Neuronal stem cell (in vitro differentiated cells): ENCODE results near the gene MED13L.

ENCODE experiments used
- DNase-seq: peaks from one replicate; pipeline ENCODE4 v3.0.0-alpha.2; 2013; ENCODE audit warnings: low spot score
- H2AFZ ChIP-seq: one replicate; pipeline ENCODE4 v1.6.1; 2013; ENCODE audit warnings: mild to moderate bottlenecking, low read length, inconsistent platforms
- H2AK5ac ChIP-seq: 2 replicates; pipeline ENCODE4 v1.6.1; 2013; ENCODE audit warnings: low read depth, mild to moderate bottlenecking, inconsistent platforms, low read length, moderate library complexity, mixed read lengths
- H2BK120ac ChIP-seq: 2 replicates; pipeline ENCODE4 v1.6.1; 2013; ENCODE audit warnings: low read depth, mild to moderate bottlenecking, inconsistent platforms, low read length, moderate library complexity, mixed read lengths
- H2BK12ac ChIP-seq: one replicate; pipeline ENCODE4 v1.6.1; 2013; ENCODE audit warnings: low read length, inconsistent platforms
- H2BK15ac ChIP-seq: 2 replicates; pipeline ENCODE4 v1.6.1; 2013; ENCODE audit warnings: mild to moderate bottlenecking, low read length, inconsistent platforms, mixed read lengths
- H2BK5ac ChIP-seq: one replicate; pipeline ENCODE4 v1.6.1; 2013; ENCODE audit warnings: inconsistent platforms, mild to moderate bottlenecking, low read length, moderate library complexity
- H3K14ac ChIP-seq: one replicate; pipeline ENCODE4 v1.6.1; 2013; ENCODE audit warnings: low read length, inconsistent platforms
- H3K18ac ChIP-seq: 2 replicates; pipeline ENCODE4 v1.6.1; 2013; ENCODE audit warnings: low read length, inconsistent platforms
- H3K23ac ChIP-seq: 2 replicates; pipeline ENCODE4 v1.6.1; 2013; ENCODE audit warnings: low read depth, mild to moderate bottlenecking, mixed read lengths, low read length, inconsistent platforms; ENCODE audit not compliant: poor library complexity
- H3K27ac ChIP-seq: replicated peaks from 3 replicates; pipeline ENCODE4 v1.5.1; 2013; ENCODE audit warnings: low read length, inconsistent platforms
- H3K27me3 ChIP-seq, 3 experiments: 2 replicates each; pipeline ENCODE4 v1.6.1; 2013; ENCODE audit warnings: low read length in 3 of 3, mild to moderate bottlenecking in 2 of 3, inconsistent platforms in 1 of 3, low read depth in 1 of 3, mixed read lengths in 1 of 3, moderate library complexity in 1 of 3; ENCODE audit not compliant: control insufficient read depth in 3 of 3, insufficient read depth in 3 of 3
- H3K36me3 ChIP-seq, 2 donors: replicated peaks in 1 of 2; 2 replicates each; pipeline ENCODE4 v1.6.1; 2013; ENCODE audit warnings: low read length in 2 of 2; ENCODE audit not compliant: control insufficient read depth in 2 of 2, insufficient read depth in 2 of 2
- H3K4ac ChIP-seq: 2 replicates; pipeline ENCODE4 v1.6.1; 2013; ENCODE audit warnings: inconsistent platforms, mild to moderate bottlenecking, low read length, moderate library complexity
- H3K4me1 ChIP-seq, 2 donors: 1 replicate in 1 of 2; 2 replicates in 1 of 2; pipeline ENCODE4 v1.6.1; 2013; ENCODE audit warnings: low read length in 2 of 2, low read depth in 1 of 2; ENCODE audit not compliant: control insufficient read depth in 2 of 2, insufficient read depth in 1 of 2
- H3K4me2 ChIP-seq: one replicate; pipeline ENCODE4 v1.6.1; 2013; ENCODE audit warnings: mild to moderate bottlenecking, low read length, inconsistent platforms; ENCODE audit not compliant: insufficient read depth, poor library complexity, severe bottlenecking
- H3K4me3 ChIP-seq, 2 donors: 2 replicates each; pipeline ENCODE4 v1.5.1; 2013; ENCODE audit warnings: low read length in 2 of 2, mild to moderate bottlenecking in 2 of 2, inconsistent platforms in 1 of 2, moderate library complexity in 1 of 2
- H3K79me1 ChIP-seq: one replicate; pipeline ENCODE4 v1.6.1; 2013; ENCODE audit warnings: low read depth, mild to moderate bottlenecking, inconsistent platforms, low read length, moderate library complexity
- H3K9ac ChIP-seq: one replicate; pipeline ENCODE4 v1.6.1; 2013; ENCODE audit warnings: mild to moderate bottlenecking, low read depth, low read length, inconsistent platforms; ENCODE audit not compliant: poor library complexity
- H3K9me3 ChIP-seq, 2 donors: replicated peaks in 1 of 2; 2 replicates each; pipeline versions ENCODE3 to v1.6.1; 2013; ENCODE audit warnings: low read length in 2 of 2, mild to moderate bottlenecking in 2 of 2, inconsistent platforms in 1 of 2, low read depth in 1 of 2, mixed read lengths in 1 of 2, moderate library complexity in 1 of 2; ENCODE audit not compliant: control insufficient read depth in 2 of 2, insufficient read depth in 1 of 2
- H4K8ac ChIP-seq: one replicate; pipeline ENCODE4 v1.6.1; 2013; ENCODE audit warnings: low read depth, mild to moderate bottlenecking, inconsistent platforms, low read length, moderate library complexity
- H4K91ac ChIP-seq: one replicate; pipeline ENCODE4 v1.6.1; 2013; ENCODE audit warnings: low read length, low read depth, mild to moderate bottlenecking, inconsistent platforms; ENCODE audit not compliant: poor library complexity
- WGBS, 2 donors: extraction: QIAGEN DNeasy Blood & Tissue Kit; methylation state at CpG; one replicate each; pipeline ENCODE4 v1.1.7; 2013; ENCODE audit warnings: missing lambda C conversion rate in 2 of 2, mixed read lengths in 1 of 2; ENCODE audit not compliant: insufficient read length in 2 of 2, insufficient replicate concordance in 1 of 2; ENCODE audit errors: extremely low coverage in 2 of 2; 5-methylcytosine and 5-hydroxymethylcytosine counted together

MED13L gene

GRCh38 chr12:116104167-116104767 lies 173.2 kb downstream of the MED13L start:
- H4K8ac ChIP-seq: no peak overlapping the region
- H3K9me3 ChIP-seq: peaks cover 0 to 8% of the 10 kb centered on the region in 2 donors
- H3K4me1 ChIP-seq: peaks cover 2 to 4% of the 10 kb centered on the region in 2 donors
- H3K27me3 ChIP-seq: no peaks in the 10 kb centered on the region
- H3K4me3 ChIP-seq: no peak overlapping the region
- H2BK12ac ChIP-seq: no peak overlapping the region
- peaks cover 2 to 4% of the 10 kb centered on the region in 2 donors for H3K36me3 ChIP-seq
- no peak overlapping the region for H2BK15ac ChIP-seq
- H2AK5ac ChIP-seq: no peak overlapping the region
- H3K18ac ChIP-seq: no peak overlapping the region
- no peak overlapping the region for H4K91ac ChIP-seq
- H3K4me2 ChIP-seq: no peak overlapping the region
- no peak overlapping the region for H3K27ac ChIP-seq
- DNase-seq: no peak
- no peak overlapping the region for H3K14ac ChIP-seq
- H3K9ac ChIP-seq: no peak overlapping the region
- no peak overlapping the region for H2BK5ac ChIP-seq
- H2AFZ ChIP-seq: no peak overlapping the region
- peaks cover 3% of the 10 kb centered on the region for H3K79me1 ChIP-seq
- H3K4ac ChIP-seq: no peak overlapping the region
- WGBS, 2 donors: no CpG with 5 or more reads among the region's 2 CpGs
- H3K23ac ChIP-seq: no peak overlapping the region
- H2BK120ac ChIP-seq: no peak overlapping the region

- no peak overlapping the region for H2AFZ ChIP-seq
- H4K91ac ChIP-seq: no peak overlapping the region
- H2BK5ac ChIP-seq: no peak overlapping the region
- H3K4ac ChIP-seq: no peak overlapping the region
- H4K8ac ChIP-seq: no peak overlapping the region
- H2BK15ac ChIP-seq: no peak overlapping the region
- H3K4me1 ChIP-seq: peaks cover 2 to 4% of the 10 kb centered on the region in 2 donors
- H3K27me3 ChIP-seq: no peaks in the 10 kb centered on the region
- H3K4me3 ChIP-seq: no peak overlapping the region
- peaks cover 0 to 8% of the 10 kb centered on the region in 2 donors for H3K9me3 ChIP-seq
- no peak overlapping the region for H2AK5ac ChIP-seq
- DNase-seq: no peak
- H3K79me1 ChIP-seq: peaks cover 1% of the 10 kb centered on the region
- H3K23ac ChIP-seq: no peak overlapping the region
- no peak overlapping the region for H3K4me2 ChIP-seq
- H3K9ac ChIP-seq: no peak overlapping the region
- H2BK120ac ChIP-seq: no peak overlapping the region
- no peak overlapping the region for H3K14ac ChIP-seq
- no peak overlapping the region for H3K27ac ChIP-seq
- H3K36me3 ChIP-seq: peaks cover 2 to 4% of the 10 kb centered on the region in 2 donors
- no CpG with 5 or more reads among the region's 2 CpGs for WGBS, 2 donors
- no peak overlapping the region for H2BK12ac ChIP-seq
- no peak overlapping the region for H3K18ac ChIP-seq
Measured at GRCh38 chr12:116101991-116102390, 175.5 kb downstream of the MED13L start.

DNA sequence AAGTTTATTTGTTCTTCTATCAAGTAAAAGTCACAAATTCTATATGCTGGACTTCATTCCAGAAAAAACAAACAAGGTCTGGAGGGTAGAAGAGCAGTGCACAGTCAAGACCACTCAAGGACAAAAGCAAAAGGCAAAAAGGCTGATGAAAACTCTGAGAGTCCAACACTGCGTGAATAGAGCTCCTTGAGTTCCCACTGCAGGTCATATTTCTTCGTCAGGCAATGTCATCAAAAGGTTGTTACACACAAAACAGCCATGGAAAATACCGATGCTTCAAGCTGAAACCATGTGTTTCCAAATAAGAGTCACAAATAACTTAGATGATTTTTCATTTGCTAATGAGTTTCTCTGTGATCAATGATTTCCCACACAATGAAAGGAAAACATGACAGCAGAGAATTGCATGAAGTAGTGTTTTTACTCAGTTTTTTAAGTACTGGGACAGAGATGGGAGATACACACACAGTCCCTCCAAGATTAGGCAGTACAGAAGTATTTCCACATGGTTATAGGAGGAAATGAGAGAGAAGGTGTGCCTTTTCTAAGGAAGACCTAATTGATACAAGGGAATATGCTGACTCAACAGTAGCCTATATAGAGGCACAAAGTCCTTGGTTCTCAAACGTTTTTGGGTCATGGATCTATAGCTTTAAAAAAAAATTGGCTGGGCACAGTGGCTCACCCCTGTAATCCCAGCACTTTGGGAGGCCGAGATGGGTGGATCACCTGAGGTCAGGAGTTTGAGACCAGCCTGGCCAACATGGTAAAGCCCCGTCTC lies 177.7 kb downstream of the MED13L start:
- DNase-seq: no peak
- Histone ChIP-seq H2AK5ac (no peak overlapping the region), H4K8ac (no peak overlapping the region), H2BK15ac (no peak overlapping the region), H3K27me3 (no peaks in the 10 kb centered on the region), H3K4me3 (no peak overlapping the region), H3K4ac (no peak overlapping the region), H2BK120ac (no peak overlapping the region), H3K9me3 (no peaks in the 10 kb centered on the region), H4K91ac (no peak overlapping the region), H2BK5ac (no peak overlapping the region), H3K79me1 (peaks cover 1% of the 10 kb centered on the region), H3K23ac (no peak overlapping the region), H3K27ac (no peak overlapping the region), H2AFZ (no peak overlapping the region), H3K9ac (no peak overlapping the region), H3K4me1 (peaks cover 2 to 4% of the 10 kb centered on the region in 2 donors), H3K4me2 (no peak overlapping the region), H3K14ac (no peak overlapping the region), H3K18ac (no peak overlapping the region), H2BK12ac (no peak overlapping the region), H3K36me3 (peaks cover 0 to 2% of the 10 kb centered on the region in 2 donors)
- WGBS, 2 donors: no CpG with 5 or more reads among the region's 6 CpGs

GRCh38 chr12:116096874-116097273 lies 180.6 kb downstream of the MED13L start:
- Histone ChIP-seq H3K9me3 (no peaks in the 10 kb centered on the region), H3K27me3 (no peaks in the 10 kb centered on the region), H4K91ac (no peak overlapping the region), H2BK120ac (no peak overlapping the region), H2BK12ac (no peak overlapping the region), H4K8ac (no peak overlapping the region), H3K9ac (no peak overlapping the region), H3K14ac (no peak overlapping the region), H3K36me3 (peaks cover 0 to 2% of the 10 kb centered on the region in 2 donors), H2AK5ac (no peak overlapping the region), H2AFZ (no peak overlapping the region), H3K27ac (no peak overlapping the region), H2BK5ac (no peak overlapping the region), H3K4me1 (peaks cover 2 to 4% of the 10 kb centered on the region in 2 donors), H3K18ac (no peak overlapping the region), H3K4ac (no peak overlapping the region), H3K23ac (no peak overlapping the region), H3K79me1 (peaks cover 1% of the 10 kb centered on the region), H3K4me2 (no peak overlapping the region), H3K4me3 (no peak overlapping the region), H2BK15ac (no peak overlapping the region)
- DNase-seq: no peak
- 100% methylated on average over 1 of the region's 5 CpGs for WGBS, 2 donors
